GM18867 (cell line): ENCODE measurements around the gene SSBP1.
A peak's percentile ranks its signal among the peaks of the same experiment; 100 is the strongest.
"Not testable (repeated sequence)": the region's sequence is repeated elsewhere in the genome, so short reads cannot be mapped to it uniquely, and the experiment has no call there.

Experiments used
- ATAC-seq: cut with Tn5 transposase; IDR thresholded peaks from one replicate; pipeline ENCODE4 v1.9.1; 2021; ENCODE audit warnings: mild to moderate bottlenecking, moderate library complexity; ENCODE audit not compliant: unreplicated experiment

Gene SSBP1

GRCh38 chr7:141709318-141709717 lies 28.8 kb upstream of the SSBP1 start:
- no peak for ATAC-seq

- no peak for ATAC-seq
These were observed 28.4 kb upstream of the SSBP1 start for GRCh38 chr7:141709749-141710148.

GRCh38 chr7:141710301-141710700 lies 27.9 kb upstream of the SSBP1 start:
- ATAC-seq, result no peak

GRCh38 chr7:141712603-141713255 lies 25.4 kb upstream of the SSBP1 start:
- peak; percentile 65 for ATAC-seq

- ATAC-seq, result no peak
These were observed 24.3 kb upstream of the SSBP1 start for GRCh38 chr7:141713890-141714289.

GRCh38 chr7:141714571-141714970 lies 23.6 kb upstream of the SSBP1 start:
- ATAC-seq, result no peak

GRCh38 chr7:141715018-141715417 lies 23.1 kb upstream of the SSBP1 start:
- ATAC-seq, result no peak

- no peak for ATAC-seq
These were observed 22.1 kb upstream of the SSBP1 start for GRCh38 chr7:141715794-141716689.

GRCh38 chr7:141717450-141717849 lies 20.7 kb upstream of the SSBP1 start:
- no peak for ATAC-seq

- ATAC-seq, result no peak
These were observed 15.6 kb upstream of the SSBP1 start for GRCh38 chr7:141722529-141722928.

GRCh38 chr7:141729020-141729419 lies 9.1 kb upstream of the SSBP1 start:
- ATAC-seq, result peak; percentile 58

- no peak for ATAC-seq
These were observed 6.5 kb upstream of the SSBP1 start for GRCh38 chr7:141731476-141732149.

- ATAC-seq, result no peak
These were observed 881 bp upstream of the SSBP1 start for GRCh38 chr7:141737118-141737835.

- ATAC-seq, result no peak
These were observed 445 bp downstream of the SSBP1 start for GRCh38 chr7:141738592-141739013.

- no peak for ATAC-seq
These were observed 1.1 kb downstream of the SSBP1 start for GRCh38 chr7:141739250-141739649.

GRCh38 chr7:141742229-141742628 lies 4.1 kb downstream of the SSBP1 start:
- ATAC-seq, result no peak

- no peak for ATAC-seq
These were observed 6.0 kb downstream of the SSBP1 start for GRCh38 chr7:141744131-141744530.

- ATAC-seq, result no peak
These were observed 10.2 kb downstream of the SSBP1 start for GRCh38 chr7:141748396-141748795.

- ATAC-seq, result not testable (repeated sequence)
These were observed 13.7 kb downstream of the SSBP1 start for GRCh38 chr7:141751904-141752303.

- ATAC-seq, result no peak
These were observed 14.5 kb downstream of the SSBP1 start for GRCh38 chr7:141752634-141753033.

- no peak for ATAC-seq
These were observed 16.8 kb downstream of the SSBP1 start for GRCh38 chr7:141754939-141755338.
